Colonic mucosa (tissue), 4 donors: Measurements from ENCODE around the gene RPL18. TPM values are rescaled to one million over a fixed set of nuclear protein-coding genes. Genes with fewer than 3 reads are reported as not detected.

ENCODE experiments used
- DNase-seq: peaks from one replicate; pipeline ENCODE4 v3.0.0-alpha.2; 2020
- H3K27ac ChIP-seq: fragments of 200-600 bp; one replicate; pipeline ENCODE4 v1.8.0; 2021
- H3K27me3 ChIP-seq: fragments of 200-600 bp; one replicate; pipeline ENCODE4 v1.8.0; 2021
- H3K36me3 ChIP-seq: fragments of 200-600 bp; one replicate; pipeline ENCODE4 v1.8.0; 2021
- H3K4me1 ChIP-seq: fragments of 200-600 bp; one replicate; pipeline ENCODE4 v1.8.0; 2021; ENCODE audit warnings: mild to moderate bottlenecking
- H3K4me3 ChIP-seq: fragments of 200-600 bp; one replicate; pipeline ENCODE4 v1.8.0; 2021
- H3K9ac ChIP-seq, 2 donors: one replicate each; pipeline ENCODE4 v1.7.0; 2013; ENCODE audit warnings: control low read depth in 2 of 2, low read depth in 2 of 2, low read length in 2 of 2
- H3K9me3 ChIP-seq: fragments of 200-600 bp; one replicate; pipeline ENCODE4 v1.8.0; 2021
- intact Hi-C: fragments of 100-400 bp; cut with DNase I; formaldehyde crosslinking; loops from one replicate; pipeline ENCODE4 v1.14.1; 2022
- total RNA-seq, 2 donors: library from RNA; stranded (reverse); fragmentation: NEBNext Ultra II Directional in 1 of 2; extraction: Animal tissue kit (Norgen Biotek cat#: 25700) in 1 of 2; gene quantifications; one replicate each; pipeline ENCODE4 v1.2.1, GENCODE V29; 2021
- TF ChIP-seq, protein P1 (sequence below): fragments of 200-600 bp; IDR thresholded peaks from one replicate; pipeline ENCODE4 v1.8.0; 2022; ENCODE audit warnings: antibody characterized with exemption, mild to moderate bottlenecking
- donor health status: healthy.
- donor health status: DM: no; HTN: no; CAD: no.
- donor health status: DM: no; HTN: no; CAD: no.

Gene RPL18
- total RNA-seq = 1,000 to 10,000 TPM; 1,499 to 1,736 TPM

DNA sequence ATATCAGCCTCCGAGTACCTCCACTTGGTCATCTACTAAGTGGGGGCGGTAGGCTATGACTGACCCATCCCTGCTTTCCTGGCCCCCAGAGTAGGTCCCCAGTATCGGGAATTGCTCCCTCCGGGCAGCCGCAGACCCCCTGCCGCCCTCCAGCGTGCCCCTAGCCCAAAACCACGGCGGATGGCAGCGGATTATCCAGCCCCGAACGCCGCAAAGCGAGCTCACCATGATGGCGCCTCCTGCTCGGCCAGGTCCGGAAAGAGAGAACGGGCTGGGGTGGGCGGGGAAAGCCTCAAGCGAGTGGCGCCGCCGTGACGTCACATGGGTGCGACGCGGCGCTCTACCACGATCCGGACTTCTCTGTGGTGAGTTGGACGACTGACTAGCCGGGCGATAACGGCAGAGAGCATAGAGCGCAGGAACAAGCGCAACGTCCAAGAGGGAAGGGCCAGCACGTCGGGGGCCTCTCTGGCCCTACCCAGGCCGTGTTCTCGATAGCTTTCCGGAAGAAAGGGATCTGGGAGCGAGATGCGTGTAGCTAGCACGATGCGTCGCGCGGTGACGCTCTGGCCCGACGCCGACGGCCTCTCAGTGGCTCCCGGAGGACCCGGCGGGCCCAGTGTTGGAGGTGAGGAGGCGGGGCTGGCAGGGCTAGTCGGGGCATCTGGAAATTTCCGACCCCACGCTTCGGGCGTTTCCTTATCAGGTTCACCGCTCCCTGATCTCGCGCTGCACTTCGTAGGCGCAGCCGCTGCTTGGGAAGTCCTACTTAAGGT, at the start of gene RPL18, which contains the start of gene SPHK2:
Gene RPL18 (minus strand): TSS at position 263 of the 776 bp plus-strand sequence. CDS start 35 bp downstream, at position 228.
Gene SPHK2 (plus strand): TSS at position 591 of the 776 bp plus-strand sequence. CDS start 1,009 bp downstream, outside the sequence.
- Histone ChIP-seq H3K9me3 (no peaks in the 10 kb centered on the region), H3K4me3 (peak within 1 kb of the TSS; percentile 88), H3K36me3 (peaks cover 4% of the 10 kb centered on the region), H3K4me1 (peaks cover 17% of the 10 kb centered on the region), H3K9ac (peak within 1 kb of the TSS; percentile 81 to 100), H3K27me3 (no peaks in the 10 kb centered on the region), H3K27ac (peak within 1 kb of the TSS; percentile 93)
- peak; percentile 97 for DNase-seq
- TF ChIP-seq, protein P1, sequence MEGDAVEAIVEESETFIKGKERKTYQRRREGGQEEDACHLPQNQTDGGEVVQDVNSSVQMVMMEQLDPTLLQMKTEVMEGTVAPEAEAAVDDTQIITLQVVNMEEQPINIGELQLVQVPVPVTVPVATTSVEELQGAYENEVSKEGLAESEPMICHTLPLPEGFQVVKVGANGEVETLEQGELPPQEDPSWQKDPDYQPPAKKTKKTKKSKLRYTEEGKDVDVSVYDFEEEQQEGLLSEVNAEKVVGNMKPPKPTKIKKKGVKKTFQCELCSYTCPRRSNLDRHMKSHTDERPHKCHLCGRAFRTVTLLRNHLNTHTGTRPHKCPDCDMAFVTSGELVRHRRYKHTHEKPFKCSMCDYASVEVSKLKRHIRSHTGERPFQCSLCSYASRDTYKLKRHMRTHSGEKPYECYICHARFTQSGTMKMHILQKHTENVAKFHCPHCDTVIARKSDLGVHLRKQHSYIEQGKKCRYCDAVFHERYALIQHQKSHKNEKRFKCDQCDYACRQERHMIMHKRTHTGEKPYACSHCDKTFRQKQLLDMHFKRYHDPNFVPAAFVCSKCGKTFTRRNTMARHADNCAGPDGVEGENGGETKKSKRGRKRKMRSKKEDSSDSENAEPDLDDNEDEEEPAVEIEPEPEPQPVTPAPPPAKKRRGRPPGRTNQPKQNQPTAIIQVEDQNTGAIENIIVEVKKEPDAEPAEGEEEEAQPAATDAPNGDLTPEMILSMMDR = no peak
- intact Hi-C loops = loop anchor here (10.0 kb wide), 1 partner anchor 294 kb away; the partner anchor contains the start of gene EMP3

- no peaks in the 10 kb centered on the region for H3K27me3 ChIP-seq
- no peaks in the 10 kb centered on the region for H3K9me3 ChIP-seq
- no peak overlapping the region for H3K9ac ChIP-seq
- DNase-seq = no peak
- TF ChIP-seq, protein P1 = no peak
- no peak overlapping the region for H3K4me3 ChIP-seq
- H3K27ac ChIP-seq = no peak overlapping the region
- no peaks in the 10 kb centered on the region for H3K4me1 ChIP-seq
- intact Hi-C loops = no loop called here
- H3K36me3 ChIP-seq = no peaks in the 10 kb centered on the region
These were observed 49.8 kb upstream of the RPL18 start for GRCh38 chr19:48668761-48669160.

DNA sequence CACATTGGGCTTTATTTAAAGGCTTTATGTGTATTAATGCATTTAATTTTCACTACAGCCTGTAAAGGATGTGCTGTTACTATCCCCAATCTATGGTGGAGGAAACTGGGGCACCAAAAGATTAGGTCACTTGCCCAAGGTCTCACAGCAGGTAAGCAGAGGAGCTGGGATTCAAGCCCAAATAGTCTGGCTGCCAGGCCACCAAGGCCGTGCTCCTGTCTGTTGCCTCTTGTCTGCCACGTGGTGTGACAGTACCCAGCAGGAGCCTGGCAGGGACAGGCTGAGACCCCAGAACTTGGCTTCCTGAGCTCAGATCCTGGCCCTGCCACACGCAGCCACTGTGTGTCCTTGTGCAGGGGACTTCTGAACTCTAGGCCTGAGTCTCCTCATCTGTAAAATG, 49.4 kb upstream of the RPL18 start:
- DNase-seq = no peak
- H3K4me3 ChIP-seq = no peak overlapping the region
- no peaks in the 10 kb centered on the region for H3K36me3 ChIP-seq
- H3K9ac ChIP-seq = no peak overlapping the region
- no peak overlapping the region for H3K27ac ChIP-seq
- H3K9me3 ChIP-seq = no peaks in the 10 kb centered on the region
- intact Hi-C loops = no loop called here
- no peaks in the 10 kb centered on the region for H3K27me3 ChIP-seq
- no peaks in the 10 kb centered on the region for H3K4me1 ChIP-seq
- TF ChIP-seq, protein P1 = no peak

- TF ChIP-seq, protein P1 = no peak
- Histone ChIP-seq H3K9me3 (no peaks in the 10 kb centered on the region), H3K36me3 (no peaks in the 10 kb centered on the region), H3K4me1 (no peaks in the 10 kb centered on the region), H3K9ac (no peak overlapping the region), H3K27me3 (no peaks in the 10 kb centered on the region), H3K27ac (no peak overlapping the region), H3K4me3 (no peak overlapping the region)
- no peak for DNase-seq
- intact Hi-C loops = no loop called here
These were observed 46.8 kb upstream of the RPL18 start for GRCh38 chr19:48665786-48666185.

DNA sequence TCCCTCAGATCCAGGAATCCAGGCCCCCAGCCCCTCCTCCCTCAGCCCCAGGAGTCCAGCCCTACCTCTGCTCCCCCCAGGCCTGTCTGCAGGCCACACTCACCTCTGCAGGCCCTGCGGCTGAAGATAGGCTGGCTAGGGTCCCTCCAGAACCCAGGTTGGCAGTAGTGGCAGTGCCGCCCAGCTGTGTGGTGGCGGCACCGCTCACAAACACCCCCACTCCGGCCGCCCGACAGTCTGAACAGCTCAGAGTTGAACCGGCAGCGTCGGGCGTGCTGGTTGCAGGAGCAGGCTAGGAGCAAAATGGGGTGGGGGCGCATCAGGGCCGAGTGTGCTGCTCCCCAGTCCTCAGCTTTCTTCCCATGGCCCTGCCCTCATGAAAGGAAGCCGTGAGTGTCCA, 45.5 kb upstream of the RPL18 start:
- DNase-seq = no peak
- Histone ChIP-seq H3K9ac (no peak overlapping the region), H3K4me3 (no peak overlapping the region), H3K4me1 (no peaks in the 10 kb centered on the region), H3K27me3 (no peaks in the 10 kb centered on the region), H3K9me3 (no peaks in the 10 kb centered on the region), H3K27ac (no peak overlapping the region), H3K36me3 (no peaks in the 10 kb centered on the region)
- TF ChIP-seq, protein P1 = no peak
- intact Hi-C loops = no loop called here
